DMS53 treated with DMSO at 0.1 percent for 48 hours (cell line): ENCODE results near the gene HMGCS1.
"Not testable (repeated sequence)": the region's sequence is repeated elsewhere in the genome, so short reads cannot be mapped to it uniquely, and the experiment has no call there.

Source experiments
- DNase-seq: peaks from one replicate; lab custom pipeline; 2025; ENCODE audit not compliant: unreplicated experiment; lab: John Stamatoyannopoulos, UW

The HMGCS1 gene

GRCh38 chr5:43274435-43275114, 38.6 kb downstream of the HMGCS1 start:
- DNase-seq: no peak

GRCh38 chr5:43273552-43273951, 39.7 kb downstream of the HMGCS1 start:
- no peak for DNase-seq

GRCh38 chr5:43270645-43271044, 42.6 kb downstream of the HMGCS1 start:
- DNase-seq: no peak

- DNase-seq: no peak
These were observed 44.9 kb downstream of the HMGCS1 start for GRCh38 chr5:43268188-43268820.

- not testable (repeated sequence) for DNase-seq
These were observed 50.9 kb downstream of the HMGCS1 start for GRCh38 chr5:43262269-43262668.

- DNase-seq: no peak
These were observed 55.1 kb downstream of the HMGCS1 start for GRCh38 chr5:43258116-43258515.

- DNase-seq: no peak
These were observed 56.8 kb downstream of the HMGCS1 start for GRCh38 chr5:43256261-43256966.

- DNase-seq: no peak
These were observed 57.5 kb downstream of the HMGCS1 start for GRCh38 chr5:43255704-43256103.

- DNase-seq: no peak
These were observed 61.5 kb downstream of the HMGCS1 start for GRCh38 chr5:43251754-43252153.

GRCh38 chr5:43245724-43246385, 67.4 kb downstream of the HMGCS1 start:
- DNase-seq: no peak

- DNase-seq: no peak
These were observed 68.2 kb downstream of the HMGCS1 start for GRCh38 chr5:43244823-43245565.

GRCh38 chr5:43243270-43243669, 69.9 kb downstream of the HMGCS1 start:
- no peak for DNase-seq

GRCh38 chr5:43242196-43242595, 71.0 kb downstream of the HMGCS1 start:
- no peak for DNase-seq
